PFSK-1 (cell line): ENCODE data around the gene SOX8.

Experiments
- FOXP2 ChIP-seq: optimal IDR thresholded peaks from 2 replicates; pipeline ENCODE3; 2011; ENCODE audit warnings: borderline replicate concordance, control low read depth, inconsistent platforms; ENCODE audit not compliant: insufficient read depth; ENCODE audit errors: extremely low read length, extremely low read depth
- POLR2AphosphoS5 ChIP-seq: IDR thresholded peaks from 2 replicates; pipeline ENCODE4 v1.6.1; 2012; ENCODE audit warnings: low read depth, mild to moderate bottlenecking, control low read depth, low read length, moderate library complexity
- REST ChIP-seq, 2 experiments: IDR thresholded peaks; 2 replicates each; pipeline versions ENCODE4 v1.6.1 to v1.8.0; 2011 to 2012; ENCODE audit warnings: low read depth in 2 of 2, low read length in 2 of 2, control low read depth in 1 of 2, inconsistent platforms in 1 of 2, mild to moderate bottlenecking in 1 of 2, moderate library complexity in 1 of 2; ENCODE audit not compliant: insufficient read depth in 1 of 2
- SIN3A ChIP-seq: IDR thresholded peaks from 2 replicates; pipeline ENCODE4 v1.6.1; 2012; ENCODE audit warnings: mild to moderate bottlenecking, low read length, moderate library complexity, borderline replicate concordance; ENCODE audit not compliant: insufficient read depth
- TAF1 ChIP-seq: IDR thresholded peaks from 2 replicates; pipeline ENCODE4 v1.6.1; 2012; ENCODE audit warnings: low read length, control low read depth, borderline replicate concordance; ENCODE audit not compliant: insufficient read depth

SOX8 gene

GRCh38 chr16:939941-940340 is 41.6 kb upstream of the SOX8 start:
- TF ChIP-seq POLR2AphosphoS5: no peak

- TF ChIP-seq REST (IDR thresholded peaks at IDR 0.05; ENCODE audit: insufficient read depth in 1 of 2, low read depth in 2 of 2, low read length in 2 of 2): no peak
Measured at GRCh38 chr16:942436-943060, 39.0 kb upstream of the SOX8 start.

GRCh38 chr16:943971-944370 is 37.6 kb upstream of the SOX8 start:
- TF ChIP-seq FOXP2 (no peak), TAF1 (no peak), POLR2AphosphoS5 (no peak), REST (IDR thresholded peaks at IDR 0.05; ENCODE audit: insufficient read depth in 1 of 2, low read depth in 2 of 2, low read length in 2 of 2) (no peak), SIN3A (no peak)

- TF ChIP-seq REST (IDR thresholded peaks at IDR 0.05; ENCODE audit: insufficient read depth in 1 of 2, low read depth in 2 of 2, low read length in 2 of 2) (no peak), TAF1 (no peak), SIN3A (no peak), FOXP2 (no peak), POLR2AphosphoS5 (no peak)
Measured at GRCh38 chr16:945271-946047, 36.1 kb upstream of the SOX8 start.

- no peak for TF ChIP-seq REST (IDR thresholded peaks at IDR 0.05; ENCODE audit: insufficient read depth in 1 of 2, low read depth in 2 of 2, low read length in 2 of 2)
- no peak for TF ChIP-seq FOXP2
- TF ChIP-seq SIN3A: no peak
- no peak for TF ChIP-seq TAF1
- no peak for TF ChIP-seq POLR2AphosphoS5
Measured at GRCh38 chr16:946048-946395, 35.5 kb upstream of the SOX8 start.
